DND-41 (cell line): Measurements from ENCODE around the gene CNTN5.

Experiments
- ATAC-seq: fragments of 200-7000 bp; cut with Tn5 transposase; 3 replicates; pipeline ENCODE4 v1.9.1; 2021; ENCODE audit warnings: low read depth; ENCODE audit not compliant: insufficient read depth
- DNase-seq: peaks from one replicate; pipeline ENCODE4 v3.0.0-alpha.2; 2020
- H2AFZ ChIP-seq: 2 replicates; pipeline ENCODE4 v1.6.0; 2012; ENCODE audit warnings: low read depth, low read length
- H3K27ac ChIP-seq: 2 replicates; pipeline ENCODE4 v1.5.1; 2012; ENCODE audit warnings: low read length, inconsistent platforms
- H3K27me3 ChIP-seq: fragments of 200-600 bp; sonication (generic); 2 replicates; pipeline ENCODE4 v1.6.0; 2012; ENCODE audit warnings: low read length, mild to moderate bottlenecking, inconsistent platforms; ENCODE audit not compliant: insufficient read depth, poor library complexity
- H3K36me3 ChIP-seq: 2 replicates; pipeline ENCODE4 v1.5.1; 2012; ENCODE audit warnings: low read length, inconsistent platforms; ENCODE audit not compliant: insufficient read depth
- H3K4me1 ChIP-seq: 2 replicates; pipeline ENCODE4 v1.5.1; 2012; ENCODE audit warnings: mild to moderate bottlenecking, low read length; ENCODE audit not compliant: insufficient read depth
- H3K4me2 ChIP-seq: 2 replicates; pipeline ENCODE4 v1.6.0; 2012; ENCODE audit warnings: mild to moderate bottlenecking, moderate library complexity, low read length, inconsistent platforms; ENCODE audit not compliant: insufficient read depth
- H3K4me3 ChIP-seq, 2 experiments: fragments of 200-600 bp in 1 of 2; shearing (Covaris generic) in 1 of 2; 2 replicates each; pipeline ENCODE4 v1.5.1; 2012 to 2016; ENCODE audit warnings: inconsistent platforms in 2 of 2, low read length in 2 of 2, mild to moderate bottlenecking in 2 of 2, low read depth in 1 of 2, moderate library complexity in 1 of 2
- H3K79me2 ChIP-seq: 2 replicates; pipeline ENCODE4 v1.6.0; 2012; ENCODE audit warnings: low read length, inconsistent platforms; ENCODE audit not compliant: insufficient read depth
- H3K9ac ChIP-seq: 2 replicates; pipeline ENCODE4 v1.6.0; 2012; ENCODE audit warnings: low read depth, mild to moderate bottlenecking, inconsistent platforms, low read length, moderate library complexity
- H3K9me3 ChIP-seq: 2 replicates; pipeline ENCODE4 v1.5.1; 2012; ENCODE audit warnings: low read length, moderate library complexity, mild to moderate bottlenecking, inconsistent platforms; ENCODE audit not compliant: insufficient read depth, severe bottlenecking
- H4K20me1 ChIP-seq: 2 replicates; pipeline ENCODE4 v1.6.0; 2012; ENCODE audit warnings: low read length; ENCODE audit not compliant: insufficient read depth
- EZH2 ChIP-seq: IDR thresholded peaks from 3 replicates; pipeline ENCODE4 v1.6.1; 2012; ENCODE audit warnings: borderline replicate concordance, low read depth, mild to moderate bottlenecking, moderate library complexity, low read length, inconsistent platforms; ENCODE audit not compliant: severe bottlenecking
- TF ChIP-seq, protein P1 (sequence below): IDR thresholded peaks from 2 replicates; pipeline ENCODE4 v1.5.1; 2012; ENCODE audit warnings: borderline replicate concordance, low read length, moderate library complexity, mild to moderate bottlenecking; ENCODE audit not compliant: poor library complexity, severe bottlenecking; ENCODE audit errors: extremely low read depth

The CNTN5 gene

DNA sequence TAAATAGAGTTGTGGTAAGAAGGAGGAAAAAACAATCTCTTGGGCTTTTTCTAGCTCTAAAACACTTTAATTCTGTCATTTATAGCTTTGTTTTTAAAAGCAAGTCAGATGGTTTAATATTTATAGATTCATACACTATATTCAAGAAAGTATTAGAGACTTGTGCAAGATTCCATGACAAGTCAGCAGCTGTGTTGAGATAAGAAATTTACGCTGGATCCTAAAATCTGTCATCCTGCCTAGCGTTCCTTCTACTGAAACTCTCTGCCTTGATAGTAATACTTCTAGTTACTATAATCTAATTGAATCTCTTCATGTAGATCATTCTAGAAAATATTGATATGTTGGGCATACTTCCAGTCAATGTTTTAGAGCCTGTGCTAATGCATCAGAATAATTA, 721.8 kb downstream of the CNTN5 start:
- Histone ChIP-seq H3K27me3 (no peaks in the 10 kb centered on the region), H3K27ac (no peak overlapping the region), H3K4me1 (no peaks in the 10 kb centered on the region), H3K79me2 (no peaks in the 10 kb centered on the region), H4K20me1 (no peaks in the 10 kb centered on the region), H3K36me3 (no peaks in the 10 kb centered on the region), H3K9ac (no peak overlapping the region), H3K4me3 (no peak overlapping the region), H3K9me3 (no peaks in the 10 kb centered on the region), H3K4me2 (no peak overlapping the region), H2AFZ (no peak overlapping the region)
- TF ChIP-seq, protein P1, sequence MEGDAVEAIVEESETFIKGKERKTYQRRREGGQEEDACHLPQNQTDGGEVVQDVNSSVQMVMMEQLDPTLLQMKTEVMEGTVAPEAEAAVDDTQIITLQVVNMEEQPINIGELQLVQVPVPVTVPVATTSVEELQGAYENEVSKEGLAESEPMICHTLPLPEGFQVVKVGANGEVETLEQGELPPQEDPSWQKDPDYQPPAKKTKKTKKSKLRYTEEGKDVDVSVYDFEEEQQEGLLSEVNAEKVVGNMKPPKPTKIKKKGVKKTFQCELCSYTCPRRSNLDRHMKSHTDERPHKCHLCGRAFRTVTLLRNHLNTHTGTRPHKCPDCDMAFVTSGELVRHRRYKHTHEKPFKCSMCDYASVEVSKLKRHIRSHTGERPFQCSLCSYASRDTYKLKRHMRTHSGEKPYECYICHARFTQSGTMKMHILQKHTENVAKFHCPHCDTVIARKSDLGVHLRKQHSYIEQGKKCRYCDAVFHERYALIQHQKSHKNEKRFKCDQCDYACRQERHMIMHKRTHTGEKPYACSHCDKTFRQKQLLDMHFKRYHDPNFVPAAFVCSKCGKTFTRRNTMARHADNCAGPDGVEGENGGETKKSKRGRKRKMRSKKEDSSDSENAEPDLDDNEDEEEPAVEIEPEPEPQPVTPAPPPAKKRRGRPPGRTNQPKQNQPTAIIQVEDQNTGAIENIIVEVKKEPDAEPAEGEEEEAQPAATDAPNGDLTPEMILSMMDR, result no peak
- no peak for TF ChIP-seq EZH2
- DNase-seq (no peak), ATAC-seq (no peak)

DNA sequence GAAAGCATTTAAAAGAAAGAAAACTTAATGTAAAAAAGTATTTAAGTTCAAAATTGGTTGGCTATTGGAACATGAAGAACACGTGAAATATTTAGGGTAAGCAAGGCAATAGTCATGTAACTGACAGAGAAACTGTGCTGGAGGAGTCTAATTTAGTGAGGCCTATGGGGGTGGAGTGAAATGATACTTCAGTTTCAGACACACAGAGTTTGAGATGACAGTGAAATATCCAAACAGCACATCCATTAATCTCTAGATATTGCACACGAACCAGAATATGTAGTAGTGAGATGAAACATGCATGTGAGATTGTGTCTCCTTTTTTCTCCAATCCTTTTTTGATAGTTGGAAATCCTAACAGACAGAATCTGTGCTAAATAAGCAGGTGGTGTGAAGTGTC, 739.0 kb downstream of the CNTN5 start:
- Histone ChIP-seq H3K27me3 (no peaks in the 10 kb centered on the region), H3K4me3 (no peak overlapping the region), H3K9ac (no peak overlapping the region), H4K20me1 (no peaks in the 10 kb centered on the region), H3K27ac (no peak overlapping the region), H2AFZ (no peak overlapping the region), H3K79me2 (no peaks in the 10 kb centered on the region), H3K4me1 (no peaks in the 10 kb centered on the region), H3K9me3 (no peaks in the 10 kb centered on the region), H3K4me2 (no peak overlapping the region), H3K36me3 (no peaks in the 10 kb centered on the region)
- no peak for ATAC-seq
- DNase-seq, result no peak
- TF ChIP-seq EZH2, result no peak
- TF ChIP-seq, protein P1, result no peak

DNA sequence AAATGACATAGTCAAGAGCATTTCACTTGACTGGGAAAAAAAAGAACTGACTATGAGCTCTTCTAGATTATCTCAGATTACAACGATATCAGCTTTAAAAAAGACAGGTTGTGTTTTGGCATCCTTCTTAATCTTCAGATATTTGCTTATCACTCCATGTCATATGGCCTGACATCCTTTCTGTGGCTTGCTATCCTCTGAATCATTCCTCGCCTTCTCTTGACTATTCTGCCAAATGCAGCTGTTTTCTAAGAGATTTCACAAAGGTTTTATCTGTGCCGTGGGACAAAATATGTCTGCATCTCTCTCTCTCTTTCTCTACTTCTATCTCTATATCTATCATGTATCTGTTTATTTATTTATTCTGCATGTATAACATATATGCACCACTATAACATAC, 746.1 kb downstream of the CNTN5 start:
- Histone ChIP-seq H3K9ac (no peak overlapping the region), H3K79me2 (no peaks in the 10 kb centered on the region), H3K4me1 (no peaks in the 10 kb centered on the region), H4K20me1 (no peaks in the 10 kb centered on the region), H3K4me3 (no peak overlapping the region), H3K27me3 (no peaks in the 10 kb centered on the region), H3K36me3 (no peaks in the 10 kb centered on the region), H3K27ac (no peak overlapping the region), H3K9me3 (no peaks in the 10 kb centered on the region), H3K4me2 (no peak overlapping the region), H2AFZ (no peak overlapping the region)
- DNase-seq, result no peak
- ATAC-seq, result no peak
- TF ChIP-seq, protein P1, result no peak
- no peak for TF ChIP-seq EZH2

DNA sequence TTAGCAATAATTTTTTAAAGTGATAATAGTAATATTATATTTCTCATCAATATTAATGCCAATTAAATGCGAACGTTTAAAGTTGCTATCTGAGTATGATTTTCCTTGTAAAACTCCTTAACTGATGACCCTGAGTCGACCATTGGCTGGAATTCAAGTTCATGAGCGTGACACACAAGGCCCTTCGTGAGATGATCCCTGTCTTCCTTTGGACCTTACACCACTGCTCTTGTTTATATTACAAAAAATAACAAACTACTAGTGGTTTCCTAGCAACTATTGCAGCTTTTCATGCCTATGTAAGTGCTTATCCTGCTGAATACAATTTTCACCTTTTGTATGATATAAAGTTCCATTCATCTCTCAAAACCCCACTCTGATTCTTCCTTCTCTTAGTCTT, 752.9 kb downstream of the CNTN5 start:
- DNase-seq (no peak), ATAC-seq (no peak)
- no peak overlapping the region for H3K9ac ChIP-seq

More for the DNA sequence above, 752.9 kb downstream of the CNTN5 start:
- no peak overlapping the region for H2AFZ ChIP-seq
- no peaks in the 10 kb centered on the region for H3K9me3 ChIP-seq
- no peak overlapping the region for H3K27ac ChIP-seq
- H4K20me1 ChIP-seq, result no peaks in the 10 kb centered on the region
- no peaks in the 10 kb centered on the region for H3K79me2 ChIP-seq
- no peaks in the 10 kb centered on the region for H3K36me3 ChIP-seq
- TF ChIP-seq, protein P1, result no peak
- TF ChIP-seq EZH2, result no peak
- no peaks in the 10 kb centered on the region for H3K4me1 ChIP-seq
- no peak overlapping the region for H3K4me3 ChIP-seq
- no peak overlapping the region for H3K4me2 ChIP-seq
- H3K27me3 ChIP-seq, result no peaks in the 10 kb centered on the region
